Omental fat pad (tissue), 4 donors: ENCODE measurements around the gene CTXN1. TPM values are rescaled to one million over a fixed set of nuclear protein-coding genes. Genes with fewer than 3 reads are reported as not detected.

ENCODE experiments used
- ATAC-seq: fragments of 150-250 bp; one replicate; pipeline ENCODE4 v1.9.1; 2016; ENCODE audit warnings: mild to moderate bottlenecking, moderate library complexity; ENCODE audit not compliant: low FRiP score
- DNase-seq: peaks from one replicate; pipeline ENCODE4 v3.0.0-alpha.2; 2019; ENCODE audit warnings: low spot score
- total RNA-seq, 4 donors: library from RNA; depleted of rRNA; stranded (reverse); fragments of >200 nt; gene quantifications; one replicate each; pipeline ENCODE4 v1.1.0, GENCODE V29; 2016
- TF ChIP-seq, protein P1 (sequence below), 3 donors: fragments of 450-650 bp; IDR thresholded peaks; one replicate each; pipeline ENCODE4 v1.5.1; 2016 to 2017; ENCODE audit warnings: antibody characterized with exemption in 3 of 3, mild to moderate bottlenecking in 3 of 3, moderate library complexity in 2 of 3

CTXN1 gene
- total RNA-seq, 4 donors from 2014 or later: 1.6 to 3.7 (median 2.0) TPM; not detected in 1

DNA sequence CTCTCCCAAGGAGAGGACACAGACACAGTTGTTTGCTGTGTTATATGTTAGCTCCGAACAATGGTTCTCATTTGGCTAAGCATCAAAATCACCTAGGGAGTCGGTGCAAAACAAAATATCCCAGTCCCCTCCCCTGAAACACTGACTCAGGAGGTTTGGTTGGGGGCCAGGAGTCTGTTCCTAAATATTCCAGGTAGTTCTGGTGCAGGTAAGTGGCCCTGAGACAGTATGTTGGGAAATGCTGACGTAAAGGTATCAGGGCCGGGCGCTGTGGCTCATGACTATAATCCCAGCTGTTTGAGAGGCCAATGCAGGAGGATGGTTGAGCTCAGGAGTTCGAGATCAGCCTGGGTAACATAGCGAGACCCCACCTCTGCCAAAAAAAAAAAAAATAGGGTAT lies 24.6 kb downstream of the CTXN1 start:
- ATAC-seq: no peak
- DNase-seq: no peak
- TF ChIP-seq, protein P1, sequence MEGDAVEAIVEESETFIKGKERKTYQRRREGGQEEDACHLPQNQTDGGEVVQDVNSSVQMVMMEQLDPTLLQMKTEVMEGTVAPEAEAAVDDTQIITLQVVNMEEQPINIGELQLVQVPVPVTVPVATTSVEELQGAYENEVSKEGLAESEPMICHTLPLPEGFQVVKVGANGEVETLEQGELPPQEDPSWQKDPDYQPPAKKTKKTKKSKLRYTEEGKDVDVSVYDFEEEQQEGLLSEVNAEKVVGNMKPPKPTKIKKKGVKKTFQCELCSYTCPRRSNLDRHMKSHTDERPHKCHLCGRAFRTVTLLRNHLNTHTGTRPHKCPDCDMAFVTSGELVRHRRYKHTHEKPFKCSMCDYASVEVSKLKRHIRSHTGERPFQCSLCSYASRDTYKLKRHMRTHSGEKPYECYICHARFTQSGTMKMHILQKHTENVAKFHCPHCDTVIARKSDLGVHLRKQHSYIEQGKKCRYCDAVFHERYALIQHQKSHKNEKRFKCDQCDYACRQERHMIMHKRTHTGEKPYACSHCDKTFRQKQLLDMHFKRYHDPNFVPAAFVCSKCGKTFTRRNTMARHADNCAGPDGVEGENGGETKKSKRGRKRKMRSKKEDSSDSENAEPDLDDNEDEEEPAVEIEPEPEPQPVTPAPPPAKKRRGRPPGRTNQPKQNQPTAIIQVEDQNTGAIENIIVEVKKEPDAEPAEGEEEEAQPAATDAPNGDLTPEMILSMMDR (IDR thresholded peaks at IDR 0.05): no peak

- TF ChIP-seq, protein P1 (IDR thresholded peaks at IDR 0.05): no peak
- DNase-seq: no peak
- ATAC-seq: no peak
Observed at GRCh38 chr19:7900931-7901330, 25.0 kb downstream of the CTXN1 start.

- ATAC-seq (no peak), DNase-seq (no peak)
- TF ChIP-seq, protein P1 (IDR thresholded peaks at IDR 0.05): no peak
Observed at GRCh38 chr19:7900401-7900870, 25.5 kb downstream of the CTXN1 start.

GRCh38 chr19:7899751-7900378 lies 26.1 kb downstream of the CTXN1 start:
- no peak for DNase-seq
- TF ChIP-seq, protein P1 (IDR thresholded peaks at IDR 0.05): no peak
- no peak for ATAC-seq

GRCh38 chr19:7898967-7899366 lies 27.0 kb downstream of the CTXN1 start:
- ATAC-seq: no peak
- DNase-seq: no peak
- TF ChIP-seq, protein P1 (IDR thresholded peaks at IDR 0.05): no peak

GRCh38 chr19:7897292-7897691 lies 28.6 kb downstream of the CTXN1 start:
- TF ChIP-seq, protein P1 (IDR thresholded peaks at IDR 0.05): no peak
- DNase-seq: no peak
- ATAC-seq: no peak

DNA sequence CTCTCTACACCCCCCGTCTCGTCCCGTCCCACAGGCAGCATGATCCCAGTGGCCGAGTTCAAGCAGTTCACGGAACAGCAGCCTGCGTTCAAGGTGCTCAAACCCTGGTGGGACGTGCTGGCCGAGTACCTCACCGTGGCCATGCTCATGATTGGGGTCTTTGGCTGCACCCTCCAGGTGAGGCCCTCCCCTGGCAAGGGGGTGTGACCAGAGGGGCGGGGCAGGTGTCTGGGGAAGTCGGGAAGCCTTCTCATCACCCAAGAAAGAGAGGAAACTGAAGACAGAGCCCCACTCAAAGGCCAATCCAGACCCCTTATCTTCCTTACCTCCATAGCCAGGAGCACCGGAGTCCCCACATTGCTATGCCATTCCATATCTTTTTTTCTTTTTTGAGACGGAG lies 30.4 kb downstream of the CTXN1 start:
- ATAC-seq (no peak), DNase-seq (no peak)
- TF ChIP-seq, protein P1 (IDR thresholded peaks at IDR 0.05): no peak
